ENCODE data around the gene DGCR6L. TPM values are rescaled to one million over a fixed set of nuclear protein-coding genes. Genes with fewer than 3 reads are reported as not detected.

Gene DGCR6L
- total RNA-seq, 6 experiments from 2014 or later, result 32.6 to 79.9 (median 50.9) TPM

- WGBS (ENCODE audit: insufficient coverage, low coverage, low lambda C conversion rate, missing lambda C conversion rate), result 14% methylated on average over 4 of the region's 21 CpGs
- no peak for TF ChIP-seq CTCF (IDR thresholded peaks at IDR 0.05)
- TF ChIP-seq POLR2A (IDR thresholded peaks at IDR 0.05), result no peak
- H3K4me1 ChIP-seq, result peaks cover 0 to 15% (median 3%) of the 10 kb centered on the region in 4 donors
- DNase-seq, result peak in 1 of 3 donors; percentile 75
- H3K9me3 ChIP-seq, result no peaks in the 10 kb centered on the region
- intact Hi-C loops (cut with DNase I), result no loop called here
- H3K36me3 ChIP-seq, result no peaks in the 10 kb centered on the region
- H3K27me3 ChIP-seq, result no peaks in the 10 kb centered on the region
- no peak overlapping the region for H3K4me3 ChIP-seq
- no peak overlapping the region for H3K27ac ChIP-seq
- peak; percentile 7 to 50 (median 20) for ATAC-seq
Observed at GRCh38 chr22:20264614-20265452, 55.0 kb downstream of the DGCR6L start.

Other genes with a start within 250 kb of the DGCR6L start
- 10 to 100 TPM; 11.4 to 27.2 (median 16.1) TPM for gene DGCR8, start 239.8 kb downstream of the DGCR6L start, total RNA-seq
- 100 to 1,000 TPM in 2 of 6 experiments, 10 to 100 TPM in 4; 39.5 to 224 (median 52.2) TPM for gene RANBP1, start 204.0 kb downstream of the DGCR6L start, total RNA-seq
- 10 to 100 TPM; 26.9 to 54.6 (median 29.1) TPM for gene TRMT2A, start 202.8 kb downstream of the DGCR6L start, total RNA-seq
- gene ZDHHC8, start 188.3 kb downstream of the DGCR6L start, total RNA-seq, result 10 to 100 TPM; 11.4 to 39.0 (median 28.7) TPM
- gene CCDC188, start 169.0 kb downstream of the DGCR6L start, total RNA-seq, result not detected
- gene RTN4R, start 51.7 kb downstream of the DGCR6L start, total RNA-seq, result 10 to 100 TPM in 2 of 6 experiments, 1 to 10 TPM in 4; 3.0 to 12.4 (median 8.5) TPM
- gene ZNF74, start 74.1 kb upstream of the DGCR6L start, total RNA-seq, result 1 to 10 TPM; 3.2 to 6.6 (median 3.4) TPM
- 1 to 10 TPM; 1.1 to 3.4 (median 1.8) TPM for gene SCARF2, start 117.8 kb upstream of the DGCR6L start, total RNA-seq
- 10 to 100 TPM in 3 of 6 experiments, 1 to 10 TPM in 3; 9.0 to 14.2 (median 10.2) TPM for gene KLHL22, start 175.7 kb upstream of the DGCR6L start, total RNA-seq
- 10 to 100 TPM; 15.7 to 34.7 (median 23.6) TPM for gene MED15, start 187.6 kb upstream of the DGCR6L start, total RNA-seq